ENCODE measurements around the gene PLD3. TPM values are rescaled to one million over a fixed set of nuclear protein-coding genes. Genes with fewer than 3 reads are reported as not detected.

PLD3 gene
- total and polyA plus RNA-seq, 2 donors (not counting 3 experiments of a cell fraction or from before 2014, with no cell fraction given): 166 to 479 TPM

DNA sequence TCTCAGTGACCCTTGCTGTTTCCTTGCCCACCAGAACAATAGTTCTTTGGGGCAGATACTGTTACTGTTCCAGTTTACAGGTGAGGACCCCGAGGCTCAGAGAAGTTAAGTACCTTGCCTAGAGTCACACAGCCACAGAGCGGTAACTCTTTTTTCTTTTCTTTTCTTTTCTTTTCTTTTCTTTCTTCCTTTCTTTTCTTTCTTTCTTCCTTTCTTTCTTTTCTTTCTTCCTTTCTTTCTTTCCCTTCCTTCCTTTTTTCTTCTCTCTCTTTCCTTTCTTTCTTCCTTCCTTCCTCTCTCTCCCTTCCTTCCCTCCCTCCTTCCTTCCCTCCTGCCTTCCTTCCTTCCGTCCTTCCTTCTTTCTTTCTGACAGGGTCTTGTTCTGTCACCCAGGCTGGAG lies 69.5 kb downstream of the PLD3 start:
- dilution Hi-C loops (cut with MboI; ENCODE audit: extremely low pct_ligation_motif_present, low sequenced_read_pairs): no loop called here
- H3K79me2 ChIP-seq (ENCODE audit: control insufficient read depth, insufficient read depth, low read length): peaks cover 9% of the 10 kb centered on the region
- TF ChIP-seq FOS (IDR thresholded peaks at IDR 0.05; ENCODE audit: borderline replicate concordance, insufficient read depth, low read length) (no peak), JUN (IDR thresholded peaks at IDR 0.05; ENCODE audit: borderline replicate concordance, insufficient read depth, insufficient read length, low read depth) (no peak), POLR2AphosphoS5 (IDR thresholded peaks at IDR 0.05; ENCODE audit: insufficient read depth, low read depth, low read length) (no peak), EZH2 (IDR thresholded peaks at IDR 0.05; ENCODE audit: borderline replicate concordance, low read depth, low read length, severe bottlenecking) (no peak), POLR2A (IDR thresholded peaks at IDR 0.05; ENCODE audit: low read depth, low read length) (no peak), GATA2 (IDR thresholded peaks at IDR 0.05; ENCODE audit: insufficient read depth, insufficient read length, low read depth, low read length) (no peak), MYC (IDR thresholded peaks at IDR 0.05; ENCODE audit: low read depth, low read length) (no peak)
- TF ChIP-seq, protein P1, sequence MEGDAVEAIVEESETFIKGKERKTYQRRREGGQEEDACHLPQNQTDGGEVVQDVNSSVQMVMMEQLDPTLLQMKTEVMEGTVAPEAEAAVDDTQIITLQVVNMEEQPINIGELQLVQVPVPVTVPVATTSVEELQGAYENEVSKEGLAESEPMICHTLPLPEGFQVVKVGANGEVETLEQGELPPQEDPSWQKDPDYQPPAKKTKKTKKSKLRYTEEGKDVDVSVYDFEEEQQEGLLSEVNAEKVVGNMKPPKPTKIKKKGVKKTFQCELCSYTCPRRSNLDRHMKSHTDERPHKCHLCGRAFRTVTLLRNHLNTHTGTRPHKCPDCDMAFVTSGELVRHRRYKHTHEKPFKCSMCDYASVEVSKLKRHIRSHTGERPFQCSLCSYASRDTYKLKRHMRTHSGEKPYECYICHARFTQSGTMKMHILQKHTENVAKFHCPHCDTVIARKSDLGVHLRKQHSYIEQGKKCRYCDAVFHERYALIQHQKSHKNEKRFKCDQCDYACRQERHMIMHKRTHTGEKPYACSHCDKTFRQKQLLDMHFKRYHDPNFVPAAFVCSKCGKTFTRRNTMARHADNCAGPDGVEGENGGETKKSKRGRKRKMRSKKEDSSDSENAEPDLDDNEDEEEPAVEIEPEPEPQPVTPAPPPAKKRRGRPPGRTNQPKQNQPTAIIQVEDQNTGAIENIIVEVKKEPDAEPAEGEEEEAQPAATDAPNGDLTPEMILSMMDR (IDR thresholded peaks at IDR 0.05; ENCODE audit: extremely low read depth in 1 of 2, insufficient read depth in 1 of 2, low read depth in 1 of 2, low read length in 2 of 2): no peak
- TF ChIP-seq, protein P2, sequence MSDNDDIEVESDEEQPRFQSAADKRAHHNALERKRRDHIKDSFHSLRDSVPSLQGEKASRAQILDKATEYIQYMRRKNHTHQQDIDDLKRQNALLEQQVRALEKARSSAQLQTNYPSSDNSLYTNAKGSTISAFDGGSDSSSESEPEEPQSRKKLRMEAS (IDR thresholded peaks at IDR 0.05; ENCODE audit: insufficient read depth, insufficient read length): no peak
- H3K36me3 ChIP-seq (ENCODE audit: control insufficient read depth in 2 of 2, extremely low read depth in 1 of 2, insufficient read depth in 2 of 2, low read length in 2 of 2): peaks cover 6 to 7% of the 10 kb centered on the region in 2 experiments
- peaks cover 19% of the 10 kb centered on the region for H3K4me1 ChIP-seq (ENCODE audit: control insufficient read depth, extremely low read depth, insufficient read depth, low read length)
- H3K27me3 ChIP-seq (ENCODE audit: control insufficient read depth in 2 of 2, insufficient read depth in 2 of 2, low read length in 2 of 2): no peaks in the 10 kb centered on the region
- no TSS peak for BruUV-seq (replicated peaks)
- H3K9me3 ChIP-seq (replicated peaks; ENCODE audit: control insufficient read depth, insufficient read depth, low read length): no peaks in the 10 kb centered on the region
- DNase-seq (ENCODE audit: low read depth, low spot score) (no peak), FAIRE-seq (no peak)
- no peak overlapping the region for H2AFZ ChIP-seq (ENCODE audit: low read depth, low read length)
- no peak overlapping the region for H3K9ac ChIP-seq (replicated peaks; ENCODE audit: extremely low read depth, insufficient read depth, low read length)
- H3K4me2 ChIP-seq (ENCODE audit: insufficient read depth, low read length): no peak overlapping the region
- H4K20me1 ChIP-seq (replicated peaks; ENCODE audit: control insufficient read depth, extremely low read depth, insufficient read depth, low read length): no peaks in the 10 kb centered on the region
- ChIA-PET POLR2A (no interaction called here), CTCF (interaction anchor here (3.7 kb wide), 1 partner anchor 47 kb away, joined by 43 read pairs; the partner anchor contains the start of genes BLVRB and SPTBN4)
- H3K9me1 ChIP-seq (replicated peaks; ENCODE audit: control insufficient read depth, extremely low read depth, insufficient read depth, low read length): no peaks in the 10 kb centered on the region
- H3K4me3 ChIP-seq (replicated peaks in 1 of 3; ENCODE audit: insufficient read depth in 1 of 3, low read depth in 1 of 3, low read length in 3 of 3): no peak overlapping the region
- intact Hi-C loops (cut with micrococcal nuclease): no loop called here
- no peak overlapping the region for H3K27ac ChIP-seq (ENCODE audit: insufficient read depth, low read depth, low read length)

Measured in endothelial cell of umbilical vein (primary cell).